ENCODE measurements around the gene EML4. TPM values are rescaled to one million over a fixed set of nuclear protein-coding genes. Genes with fewer than 3 reads are reported as not detected.
A peak's percentile ranks its signal among the peaks of the same experiment; 100 is the strongest.

Gene EML4
- total and polyA plus RNA-seq, 2 donors (not counting 1 experiment from before 2014, with no cell fraction given), result 49.4 to 134 TPM

GRCh38 chr2:42142547-42143184 lies 26.5 kb upstream of the EML4 start:
- H3K9me3 ChIP-seq (ENCODE audit: control extremely low read depth in 1 of 3, control insufficient read depth in 2 of 3, insufficient read depth in 1 of 3, low read length in 2 of 3), result no peaks in the 10 kb centered on the region
- H3K4me3 Mint-ChIP-seq, result peak overlapping the region; percentile 9
- H3K4me2 ChIP-seq (replicated peaks; ENCODE audit: low read depth, low read length, poor library complexity, severe bottlenecking), result no peak overlapping the region
- intact Hi-C loops (cut with micrococcal nuclease), result no loop called here
- ATAC-seq (ENCODE audit: low read depth), result no peak
- no peaks in the 10 kb centered on the region for H3K79me2 ChIP-seq (ENCODE audit: control insufficient read depth, insufficient read depth, low read length)
- no peak overlapping the region for H3K9ac ChIP-seq (ENCODE audit: low read length)
- CTCF ChIA-PET, result interaction anchor here (1.5 to 3.3 kb wide), 2 partner anchors 14 to 53 kb away, joined by 6 to 12 read pairs; no protein-coding TSS in a partner anchor
- no peaks in the 10 kb centered on the region for H4K20me1 ChIP-seq (ENCODE audit: control insufficient read depth, insufficient read depth, low read length, poor library complexity, severe bottlenecking)
- 97% methylated on average over 7 of the region's 9 CpGs for WGBS (ENCODE audit: insufficient coverage)
- H3K9me3 Mint-ChIP-seq (ENCODE audit: insufficient read depth), result no peaks in the 10 kb centered on the region
- H3K4me1 ChIP-seq (ENCODE audit: control insufficient read depth in 2 of 2, insufficient read depth in 2 of 2, low read length in 2 of 2), result peaks cover 14 to 25% of the 10 kb centered on the region in 2 donors
- no peaks in the 10 kb centered on the region for H3K27me3 Mint-ChIP-seq
- H3K27me3 ChIP-seq (replicated peaks in 1 of 4; ENCODE audit: control extremely low read depth in 1 of 4, control insufficient read depth in 3 of 4, insufficient read depth in 4 of 4, low read length in 3 of 4), result no peaks in the 10 kb centered on the region
- DNase-seq, result no peak
- TF ChIP-seq CTCF (IDR thresholded peaks at IDR 0.05) (no peak), EZH2 (IDR thresholded peaks at IDR 0.05; ENCODE audit: borderline replicate concordance, insufficient read depth, low read depth, low read length, poor library complexity, severe bottlenecking) (no peak)
- no peak overlapping the region for H3K4me3 ChIP-seq (ENCODE audit: control extremely low read depth in 1 of 5, extremely low read depth in 1 of 5, insufficient read depth in 1 of 5, low read depth in 2 of 5, low read length in 4 of 5)
- no peak overlapping the region for H3K27ac Mint-ChIP-seq
- peaks cover 4 to 11% of the 10 kb centered on the region in 2 experiments for H3K36me3 ChIP-seq (replicated peaks in 1 of 2; ENCODE audit: control extremely low read depth in 1 of 2, control insufficient read depth in 1 of 2, extremely low read depth in 1 of 2, insufficient read depth in 2 of 2, low read length in 1 of 2)
- POLR2A ChIA-PET, result no interaction called here
- H2AFZ ChIP-seq (ENCODE audit: insufficient read depth, low read depth, low read length, poor library complexity, severe bottlenecking), result no peak overlapping the region
- H3K27ac ChIP-seq (ENCODE audit: low read length in 2 of 2), result no peak overlapping the region
- H3K4me1 Mint-ChIP-seq, result peaks cover 31% of the 10 kb centered on the region

- H3K27me3 Mint-ChIP-seq, result no peaks in the 10 kb centered on the region
- Histone ChIP-seq H3K4me2 (replicated peaks; ENCODE audit: low read depth, low read length, poor library complexity, severe bottlenecking) (no peak overlapping the region), H3K9me3 (ENCODE audit: control extremely low read depth in 1 of 3, control insufficient read depth in 2 of 3, insufficient read depth in 1 of 3, low read length in 2 of 3) (no peaks in the 10 kb centered on the region), H3K9ac (ENCODE audit: low read length) (no peak overlapping the region), H3K27me3 (replicated peaks in 1 of 4; ENCODE audit: control extremely low read depth in 1 of 4, control insufficient read depth in 3 of 4, insufficient read depth in 4 of 4, low read length in 3 of 4) (no peaks in the 10 kb centered on the region), H3K27ac (ENCODE audit: low read length in 2 of 2) (no peak overlapping the region), H3K79me2 (ENCODE audit: control insufficient read depth, insufficient read depth, low read length) (no peaks in the 10 kb centered on the region), H4K20me1 (ENCODE audit: control insufficient read depth, insufficient read depth, low read length, poor library complexity, severe bottlenecking) (no peaks in the 10 kb centered on the region), H3K36me3 (replicated peaks in 1 of 2; ENCODE audit: control extremely low read depth in 1 of 2, control insufficient read depth in 1 of 2, extremely low read depth in 1 of 2, insufficient read depth in 2 of 2, low read length in 1 of 2) (peaks cover 4 to 19% of the 10 kb centered on the region in 2 experiments), H3K4me1 (ENCODE audit: control insufficient read depth in 2 of 2, insufficient read depth in 2 of 2, low read length in 2 of 2) (peaks cover 0 to 7% of the 10 kb centered on the region in 2 donors), H3K4me3 (ENCODE audit: control extremely low read depth in 1 of 5, extremely low read depth in 1 of 5, insufficient read depth in 1 of 5, low read depth in 2 of 5, low read length in 4 of 5) (no peak overlapping the region), H2AFZ (ENCODE audit: insufficient read depth, low read depth, low read length, poor library complexity, severe bottlenecking) (no peak overlapping the region)
- intact Hi-C loops (cut with micrococcal nuclease), result no loop called here
- POLR2A ChIA-PET, result no interaction called here
- DNase-seq (no peak), ATAC-seq (ENCODE audit: low read depth) (no peak)
- no peak for TF ChIP-seq EZH2 (IDR thresholded peaks at IDR 0.05; ENCODE audit: borderline replicate concordance, insufficient read depth, low read depth, low read length, poor library complexity, severe bottlenecking)
- no peak for TF ChIP-seq CTCF (IDR thresholded peaks at IDR 0.05)
- no peak overlapping the region for H3K4me3 Mint-ChIP-seq
- H3K4me1 Mint-ChIP-seq, result peaks cover 17% of the 10 kb centered on the region
- no peak overlapping the region for H3K27ac Mint-ChIP-seq
- 92% methylated on average over 5 of the region's 5 CpGs for WGBS (ENCODE audit: insufficient coverage)
- H3K9me3 Mint-ChIP-seq (ENCODE audit: insufficient read depth), result no peaks in the 10 kb centered on the region
- CTCF ChIA-PET, result no interaction called here
Observed at GRCh38 chr2:42147641-42148274, 21.4 kb upstream of the EML4 start.
